Kidney (tissue), 14 donors: Measurements from ENCODE around the gene TFDP1. TPM values are rescaled to one million over a fixed set of nuclear protein-coding genes. Genes with fewer than 3 reads are reported as not detected.

Source experiments
- DNase-seq, 5 donors: peaks; one replicate each; pipeline ENCODE4 v3.0.0-alpha.2; 2013 to 2020
- FAIRE-seq: peaks from 2 replicates; lab custom pipeline; 2012; peaks lifted over from hg19 to GRCh38; lab: Jason Lieb, UNC
- H3K27ac ChIP-seq, 2 donors: one replicate each; pipeline ENCODE4 v1.7.0; 2013; ENCODE audit warnings: low read depth in 2 of 2, low read length in 2 of 2, inconsistent platforms in 1 of 2
- H3K27me3 ChIP-seq: one replicate; pipeline ENCODE4 v1.7.1; 2013; ENCODE audit warnings: low read length, inconsistent platforms; ENCODE audit not compliant: control insufficient read depth, insufficient read depth
- H3K36me3 ChIP-seq, 3 donors: one replicate each; pipeline versions ENCODE4 v1.7.0 to v1.7.1; 2013; ENCODE audit warnings: low read length in 3 of 3, control low read depth in 1 of 3, inconsistent platforms in 1 of 3; ENCODE audit not compliant: insufficient read depth in 3 of 3, control insufficient read depth in 2 of 3
- H3K4me1 ChIP-seq, 3 donors: one replicate each; pipeline versions ENCODE4 v1.7.0 to v1.7.1; 2013; ENCODE audit warnings: low read length in 3 of 3, inconsistent platforms in 1 of 3, low read depth in 1 of 3; ENCODE audit not compliant: control insufficient read depth in 2 of 3, insufficient read depth in 2 of 3
- H3K4me3 ChIP-seq, 3 donors: one replicate each; pipeline versions ENCODE4 v1.7.0 to v1.8.1; 2013; ENCODE audit warnings: low read length in 3 of 3, control low read depth in 1 of 3, inconsistent platforms in 1 of 3
- H3K9ac ChIP-seq, 3 donors: one replicate each; pipeline versions ENCODE4 v1.7.0 to v1.7.1; 2013; ENCODE audit warnings: low read length in 3 of 3, control low read depth in 1 of 3, inconsistent platforms in 1 of 3
- H3K9me3 ChIP-seq, 3 donors: one replicate each; pipeline versions ENCODE4 v1.7.0 to v1.7.1; 2013; ENCODE audit warnings: low read length in 3 of 3, control low read depth in 1 of 3, inconsistent platforms in 1 of 3; ENCODE audit not compliant: control insufficient read depth in 2 of 3, insufficient read depth in 1 of 3
- intact Hi-C: fragments of 100-400 bp; cut with DNase I; formaldehyde crosslinking; loops from one replicate; pipeline ENCODE4 v1.11.1; 2022
- polyA plus RNA-seq: library from polyadenylated mRNA; stranded (reverse); fragments of 350-450 nt; fragmentation: Illumina TruSeq; extraction: RNeasy Lipid Tissue Mini Kit (QIAGEN cat#74804); gene quantifications from one replicate; pipeline ENCODE4 v1.2.3, GENCODE V29; 2014; ENCODE audit warnings: low read depth, low replicate concordance; ENCODE audit not compliant: insufficient read depth
- total RNA-seq: library from RNA; stranded (reverse); fragmentation: NEBNext Ultra II Directional; extraction: Animal tissue kit (Norgen Biotek cat#: 25700); gene quantifications from one replicate; pipeline ENCODE4 v1.2.1, GENCODE V29; 2021
- TF ChIP-seq, protein P1 (sequence below): IDR thresholded peaks from 3 replicates; pipeline ENCODE4 v1.5.1; 2012; ENCODE audit warnings: mild to moderate bottlenecking, moderate library complexity, borderline replicate concordance; ENCODE audit not compliant: insufficient read depth; ENCODE audit errors: extremely low read depth
- donor health status: control.
- donor health status: control.
- donor health status: control.
- donor health status: control.
- donor health status: control.
- donor health status: DM: yes; HTN: yes; CAD: no.
- donor health status: Normal renal cell carcinoma (clear cell type).

The TFDP1 gene
- total and polyA plus RNA-seq, 2 donors from 2014 or later, result 33.8 to 46.9 TPM

DNA sequence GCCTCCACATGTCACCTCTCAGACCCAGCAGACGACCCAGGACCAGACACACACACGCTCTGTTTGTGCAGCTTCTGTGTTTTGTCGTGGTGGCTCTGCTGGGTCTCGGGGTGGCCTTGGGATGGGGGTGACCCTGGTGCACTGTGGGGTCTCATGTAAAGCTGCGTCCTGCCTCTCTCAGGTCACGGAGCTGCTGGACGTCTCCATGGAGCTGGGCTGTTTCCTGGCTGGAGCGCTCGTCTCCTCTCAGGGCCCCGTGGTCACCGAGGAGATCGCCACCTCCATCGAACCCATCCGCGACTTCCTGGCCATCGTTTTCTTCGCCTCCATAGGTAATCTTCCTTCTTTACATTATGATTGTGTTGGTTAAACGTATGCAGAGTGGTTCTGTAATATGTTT lies 45.4 kb upstream of the TFDP1 start:
- FAIRE-seq (no peak), DNase-seq (peak in 1 of 5 donors; percentile 38)
- no peaks in the 10 kb centered on the region for H3K9me3 ChIP-seq
- H3K4me1 ChIP-seq, result peaks cover 0 to 3% (median 2%) of the 10 kb centered on the region in 3 donors
- intact Hi-C loops, result no loop called here
- TF ChIP-seq, protein P1, sequence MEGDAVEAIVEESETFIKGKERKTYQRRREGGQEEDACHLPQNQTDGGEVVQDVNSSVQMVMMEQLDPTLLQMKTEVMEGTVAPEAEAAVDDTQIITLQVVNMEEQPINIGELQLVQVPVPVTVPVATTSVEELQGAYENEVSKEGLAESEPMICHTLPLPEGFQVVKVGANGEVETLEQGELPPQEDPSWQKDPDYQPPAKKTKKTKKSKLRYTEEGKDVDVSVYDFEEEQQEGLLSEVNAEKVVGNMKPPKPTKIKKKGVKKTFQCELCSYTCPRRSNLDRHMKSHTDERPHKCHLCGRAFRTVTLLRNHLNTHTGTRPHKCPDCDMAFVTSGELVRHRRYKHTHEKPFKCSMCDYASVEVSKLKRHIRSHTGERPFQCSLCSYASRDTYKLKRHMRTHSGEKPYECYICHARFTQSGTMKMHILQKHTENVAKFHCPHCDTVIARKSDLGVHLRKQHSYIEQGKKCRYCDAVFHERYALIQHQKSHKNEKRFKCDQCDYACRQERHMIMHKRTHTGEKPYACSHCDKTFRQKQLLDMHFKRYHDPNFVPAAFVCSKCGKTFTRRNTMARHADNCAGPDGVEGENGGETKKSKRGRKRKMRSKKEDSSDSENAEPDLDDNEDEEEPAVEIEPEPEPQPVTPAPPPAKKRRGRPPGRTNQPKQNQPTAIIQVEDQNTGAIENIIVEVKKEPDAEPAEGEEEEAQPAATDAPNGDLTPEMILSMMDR, result no peak
- H3K36me3 ChIP-seq, result peaks cover 0 to 6% (median 6%) of the 10 kb centered on the region in 3 donors
- H3K27ac ChIP-seq, result no peak overlapping the region
- no peak overlapping the region for H3K9ac ChIP-seq
- H3K27me3 ChIP-seq, result no peaks in the 10 kb centered on the region
- no peak overlapping the region for H3K4me3 ChIP-seq

GRCh38 chr13:113539822-113540221 lies 44.7 kb upstream of the TFDP1 start:
- Histone ChIP-seq H3K36me3 (peaks cover 0 to 6% (median 6%) of the 10 kb centered on the region in 3 donors), H3K9ac (no peak overlapping the region), H3K4me3 (no peak overlapping the region), H3K27me3 (no peaks in the 10 kb centered on the region), H3K27ac (no peak overlapping the region), H3K9me3 (no peaks in the 10 kb centered on the region), H3K4me1 (peaks cover 0 to 10% (median 7%) of the 10 kb centered on the region in 3 donors)
- intact Hi-C loops, result no loop called here
- TF ChIP-seq, protein P1, result no peak
- DNase-seq (no peak), FAIRE-seq (no peak)

DNA sequence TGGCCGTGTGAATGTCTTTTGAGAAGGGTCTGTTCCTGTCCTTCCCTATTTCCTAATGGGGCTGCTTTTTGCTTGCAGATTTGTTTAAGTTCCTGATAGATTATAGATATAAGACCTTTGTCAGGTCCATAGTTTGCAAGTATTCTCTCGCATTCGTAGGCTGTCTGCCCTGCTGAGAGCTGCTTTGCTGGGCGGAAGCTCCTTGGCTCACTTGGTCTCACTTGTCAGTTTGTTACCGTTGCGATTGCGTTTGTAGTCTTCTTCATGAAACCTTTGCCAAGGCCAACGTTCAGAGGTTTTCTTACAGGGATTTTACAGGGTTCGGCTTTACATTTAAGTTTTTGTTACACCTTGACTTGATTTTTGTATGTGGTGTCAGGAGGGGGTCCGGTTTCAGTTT lies 44.0 kb upstream of the TFDP1 start:
- DNase-seq, result no peak
- TF ChIP-seq, protein P1, result no peak
- Histone ChIP-seq H3K27me3 (no peaks in the 10 kb centered on the region), H3K27ac (no peak overlapping the region), H3K4me1 (peaks cover 0 to 16% (median 13%) of the 10 kb centered on the region in 3 donors), H3K4me3 (no peak overlapping the region), H3K9me3 (no peaks in the 10 kb centered on the region), H3K9ac (no peak overlapping the region), H3K36me3 (peaks cover 0 to 6% (median 6%) of the 10 kb centered on the region in 3 donors)
- intact Hi-C loops, result no loop called here
- FAIRE-seq, result no peak
